HepG2 (cell line): ENCODE measurements around the gene B3GNT9. TPM values are rescaled to one million over a fixed set of nuclear protein-coding genes. Genes with fewer than 3 reads are reported as not detected.

Source experiments
- ATAC-seq: fragments of 200-7000 bp; cut with Tn5 transposase; 3 replicates; pipeline ENCODE4 v1.9.1; 2020; ENCODE audit warnings: mild to moderate bottlenecking, moderate library complexity
- BruUV-seq: library from RNA; stranded (reverse); fragments of 400-500 nt; replicated peaks from 2 replicates; lab custom pipeline; 2021; lab: Mats Ljungman, UMichigan
- CTCF ChIA-PET: fragments of 300-600 bp; formaldehyde crosslinking; extraction: SDS; loops from one replicate; lab custom pipeline; 2021; ENCODE audit warnings: low total read pairs, inconsistent platforms, low intra/inter-chr PET ratio; lab: Yijun Ruan, JAX
- POLR2A ChIA-PET: fragments of 350-600 bp; sonication (Branson Sonifier 250); formaldehyde crosslinking; loops from one replicate; lab custom pipeline; 2020; ENCODE audit warnings: antibody characterized with exemption, inconsistent platforms; lab: Yijun Ruan, JAX
- DNase-seq: peaks from one replicate; pipeline ENCODE4 v3.0.0-alpha.2; 2015; ENCODE audit warnings: low spot score
- FAIRE-seq: peaks from 3 replicates; lab custom pipeline; 2011; peaks lifted over from hg19 to GRCh38; lab: Jason Lieb, UNC
- H2AFZ ChIP-seq: one replicate; pipeline ENCODE4 v1.6.1; 2011; ENCODE audit warnings: low read length, inconsistent platforms
- H3K27ac ChIP-seq: fragments of 300-600 bp; 3 replicates; pipeline ENCODE4 v1.8.0; 2011; ENCODE audit warnings: mixed run types, mild to moderate bottlenecking, mixed read lengths, low read length, inconsistent platforms; ENCODE audit not compliant: insufficient read depth; ENCODE audit errors: extremely low read length
- H3K27me3 ChIP-seq, 2 experiments: fragments of 200-600 bp in 1 of 2; 2 replicates in 1 of 2; 3 replicates in 1 of 2; pipeline versions ENCODE4 v1.6.0 to v1.8.0; 2011; ENCODE audit warnings: low read length in 2 of 2, mild to moderate bottlenecking in 2 of 2, moderate library complexity in 2 of 2, inconsistent platforms in 1 of 2; ENCODE audit not compliant: insufficient read depth in 2 of 2, control insufficient read depth in 1 of 2
- H3K36me3 ChIP-seq, 2 experiments: fragments of 200-600 bp in 1 of 2; replicated peaks in 1 of 2; 2 replicates in 1 of 2; 3 replicates in 1 of 2; pipeline versions ENCODE4 v1.5.1 to v1.8.0; 2011; ENCODE audit warnings: low read length in 2 of 2, inconsistent platforms in 1 of 2; ENCODE audit not compliant: insufficient read depth in 2 of 2, control insufficient read depth in 1 of 2
- H3K4me1 ChIP-seq: 2 replicates; pipeline ENCODE4 v1.5.1; 2012; ENCODE audit warnings: low read length, inconsistent platforms; ENCODE audit not compliant: insufficient read depth
- H3K4me2 ChIP-seq: 2 replicates; pipeline ENCODE4 v1.6.0; 2011; ENCODE audit warnings: low read depth, low read length, inconsistent platforms
- H3K4me3 ChIP-seq, 3 experiments: fragments of 200-600 bp in 1 of 3; sonication (generic), shearing (Covaris generic) in 1 of 3; replicated peaks in 1 of 3; 2 replicates each; pipeline ENCODE4 v1.5.1; 2011 to 2016; ENCODE audit warnings: low read length in 3 of 3, inconsistent platforms in 2 of 3, low read depth in 2 of 3, mild to moderate bottlenecking in 2 of 3, control low read depth in 1 of 3, mixed read lengths in 1 of 3; ENCODE audit not compliant: insufficient read depth in 1 of 3
- H3K79me2 ChIP-seq: one replicate; pipeline ENCODE4 v1.6.1; 2011; ENCODE audit warnings: low read length, inconsistent platforms; ENCODE audit not compliant: insufficient read depth
- H3K9ac ChIP-seq: 2 replicates; pipeline ENCODE4 v1.6.0; 2011; ENCODE audit warnings: mild to moderate bottlenecking, low read depth, low read length, inconsistent platforms; ENCODE audit not compliant: insufficient read depth
- H3K9me3 ChIP-seq: 2 replicates; pipeline ENCODE4 v1.5.1; 2012; ENCODE audit warnings: mild to moderate bottlenecking, low read length
- H4K20me1 ChIP-seq: 2 replicates; pipeline ENCODE4 v1.6.0; 2011; ENCODE audit warnings: inconsistent platforms, mild to moderate bottlenecking, low read length, moderate library complexity; ENCODE audit not compliant: insufficient read depth
- ARID4A ChIP-seq: sonication (generic); formaldehyde crosslinking; IDR thresholded peaks from 2 replicates; pipeline ENCODE4 v1.5.0; 2020; ENCODE audit warnings: mild to moderate bottlenecking, missing genetic modification reagents, borderline replicate concordance
- CSRNP2 ChIP-seq: sonication (generic); formaldehyde crosslinking; conservative IDR thresholded peaks from 2 replicates; pipeline ENCODE4 v1.8.0; 2022; ENCODE audit warnings: low read depth, missing genetic modification reagents
- FOXM1 ChIP-seq: sonication (generic); formaldehyde crosslinking; IDR thresholded peaks from 2 replicates; pipeline ENCODE4 v1.5.0; 2020; ENCODE audit warnings: missing genetic modification reagents
- JUND ChIP-seq: sonication (generic); formaldehyde crosslinking; IDR thresholded peaks from 2 replicates; pipeline ENCODE4 v1.8.0; 2022; ENCODE audit warnings: mild to moderate bottlenecking, missing genetic modification reagents
- MED13 ChIP-seq: sonication (generic); formaldehyde crosslinking; IDR thresholded peaks from 2 replicates; pipeline ENCODE4 v1.5.0; 2020; ENCODE audit warnings: missing genetic modification reagents
- PHF8 ChIP-seq: sonication (generic); formaldehyde crosslinking; IDR thresholded peaks from 2 replicates; pipeline ENCODE4 v1.5.0; 2020; ENCODE audit warnings: missing genetic modification reagents
- SMAD9 ChIP-seq: sonication (generic); formaldehyde crosslinking; IDR thresholded peaks from 2 replicates; pipeline ENCODE4 v1.5.1; 2020; ENCODE audit warnings: mild to moderate bottlenecking, missing genetic modification reagents
- SP5 ChIP-seq: IDR thresholded peaks from 2 replicates; pipeline ENCODE4 v1.6.1; 2016; ENCODE audit warnings: low read depth, borderline replicate concordance
- ZMAT3 ChIP-seq: sonication (generic); formaldehyde crosslinking; conservative IDR thresholded peaks from 2 replicates; pipeline ENCODE4 v1.7.0; 2021; ENCODE audit warnings: missing genetic modification reagents
- ZNF572 ChIP-seq: sonication (generic); formaldehyde crosslinking; IDR thresholded peaks from 2 replicates; pipeline ENCODE4 v1.5.1; 2020; ENCODE audit warnings: mild to moderate bottlenecking, missing genetic modification reagents
- ZNF619 ChIP-seq: sonication (generic); formaldehyde crosslinking; IDR thresholded peaks from 2 replicates; pipeline ENCODE4 v1.4.0; 2020; ENCODE audit warnings: mild to moderate bottlenecking, missing genetic modification reagents
- WGBS: methylation state at CpG from one replicate; pipeline ENCODE4 v1.1.6; 2017; ENCODE audit warnings: low lambda C conversion rate; 5-methylcytosine and 5-hydroxymethylcytosine counted together
- in situ Hi-C: cut with HindIII; loops from 2 replicates; pipeline ENCODE4 v1.10.0; 2017; ENCODE audit warnings: low pct_unique_long_range_greater_than_20kb; ENCODE audit not compliant: extremely low pct_ligation_motif_present
- intact Hi-C: fragments of 100-400 bp; cut with micrococcal nuclease; formaldehyde crosslinking; loops from one replicate; pipeline ENCODE4 v1.10.0; 2022; ENCODE audit not compliant: unreplicated experiment
- polyA plus RNA-seq, 8 experiments: library from polyadenylated mRNA; depleted of rRNA in 3 of 8; stranded (reverse) in 7 of 8; unstranded in 1 of 8; fragments of >200 nt; fragmentation: Illumina TruSeq in 4 of 8; extraction: Trizol in 4 of 8; gene quantifications; 2 replicates each; pipeline versions ENCODE4 v1.2.1 to v1.2.3, GENCODE V29; 2011 to 2016; ENCODE audit warnings: low read depth in 4 of 8, missing spikeins in 1 of 8, mixed read lengths in 1 of 8; ENCODE audit not compliant: insufficient read depth in 1 of 8
- total RNA-seq, 5 experiments: library from RNA; depleted of rRNA; stranded (reverse); fragments of >200 nt; fragmentation: Illumina TruSeq; extraction: Trizol; gene quantifications; 2 replicates each; pipeline ENCODE4 v1.2.3, GENCODE V29; 2016; ENCODE audit warnings: low read depth in 1 of 5
- TF ChIP-seq, protein P1 (sequence below): IDR thresholded peaks from 2 replicates; pipeline ENCODE4 v1.6.1; 2016; ENCODE audit warnings: missing compliant biosample characterization, missing genetic modification reagents, borderline replicate concordance

Gene B3GNT9
- total and polyA plus RNA-seq, 2 of the 13 experiments (the other 11 are each of a cell fraction or from before 2014, with no cell fraction given), result 1.5 to 3.1 TPM

GRCh38 chr16:67183284-67183626, 32.5 kb upstream of the B3GNT9 start (continued):
- peak; percentile 87; the same call in 1 of the 2 replicates for TF ChIP-seq ZNF619 (CRISPR knock-in tag)
- no peak for TF ChIP-seq CSRNP2 (CRISPR knock-in tag)
- peak; percentile 33 for TF ChIP-seq PHF8 (CRISPR knock-in tag)
- TF ChIP-seq ZMAT3 (CRISPR knock-in tag), result 0 out of 2 replicates have a peak, but pooled peaks have one; percentile 25
- peak; percentile 89; the same call in 1 of the 2 replicates for TF ChIP-seq ZNF572

GRCh38 chr16:67182288-67182687, 31.5 kb upstream of the B3GNT9 start:
- H4K20me1 ChIP-seq, result no peaks in the 10 kb centered on the region; the same call in 1 of the 2 replicates
- in situ Hi-C loops, result no loop called here
- intact Hi-C loops, result no loop called here
- no peaks in the 10 kb centered on the region for H3K79me2 ChIP-seq
- ATAC-seq (no peak), DNase-seq (no peak), FAIRE-seq (peak; percentile 66)
- BruUV-seq, result no TSS peak
- H3K9me3 ChIP-seq, result no peaks in the 10 kb centered on the region
- 88% methylated on average over 2 of the region's 2 CpGs for WGBS
- peaks cover 60% of the 10 kb centered on the region for H3K4me1 ChIP-seq
- ChIA-PET POLR2A (interaction anchor here (2.0 kb wide), 1 partner anchor 12 kb away, joined by 6 read pairs; the partner anchor contains the start of gene NOL3), CTCF (no interaction called here)
- no peak overlapping the region for H3K9ac ChIP-seq
- no peaks in the 10 kb centered on the region for H3K36me3 ChIP-seq
- no peak overlapping the region for H3K27ac ChIP-seq
- H3K27me3 ChIP-seq, result peaks cover 0 to under 1% of the 10 kb centered on the region in 2 experiments; a peak in 2 of 5 replicates
- peak overlapping the region; percentile 96; the same call in 1 of the 2 replicates for H3K4me2 ChIP-seq
- H3K4me3 ChIP-seq, result no peak overlapping the region
- H2AFZ ChIP-seq, result no peak overlapping the region
- TF ChIP-seq ARID4A (CRISPR knock-in tag) (no peak), FOXM1 (CRISPR knock-in tag) (no peak), JUND (CRISPR knock-in tag) (no peak), SP5 (CRISPR knock-in tag) (no peak), SMAD9 (CRISPR knock-in tag) (no peak), MED13 (CRISPR knock-in tag) (no peak)
- TF ChIP-seq, protein P1, sequence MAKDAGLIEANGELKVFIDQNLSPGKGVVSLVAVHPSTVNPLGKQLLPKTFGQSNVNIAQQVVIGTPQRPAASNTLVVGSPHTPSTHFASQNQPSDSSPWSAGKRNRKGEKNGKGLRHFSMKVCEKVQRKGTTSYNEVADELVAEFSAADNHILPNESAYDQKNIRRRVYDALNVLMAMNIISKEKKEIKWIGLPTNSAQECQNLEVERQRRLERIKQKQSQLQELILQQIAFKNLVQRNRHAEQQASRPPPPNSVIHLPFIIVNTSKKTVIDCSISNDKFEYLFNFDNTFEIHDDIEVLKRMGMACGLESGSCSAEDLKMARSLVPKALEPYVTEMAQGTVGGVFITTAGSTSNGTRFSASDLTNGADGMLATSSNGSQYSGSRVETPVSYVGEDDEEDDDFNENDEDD (CRISPR knock-in tag), result no peak
